Right lung (tissue), 5 donors: ENCODE data around the gene NUDT15. TPM values are rescaled to one million over a fixed set of nuclear protein-coding genes. Genes with fewer than 3 reads are reported as not detected.
A peak's percentile ranks its signal among the peaks of the same experiment; 100 is the strongest.
"Not testable (repeated sequence)": the region's sequence is repeated elsewhere in the genome, so short reads cannot be mapped to it uniquely, and the experiment has no call there.

Experiments used
- DNase-seq, 2 donors: peaks; one replicate each; pipeline ENCODE4 v3.0.0-alpha.2; 2013
- polyA plus RNA-seq, 5 donors: library from polyadenylated mRNA; unstranded; fragments of 120-200 nt; gene quantifications; one replicate each; pipeline versions ENCODE4 v1.2.1 to v1.2.3, GENCODE V29; 2013; ENCODE audit warnings: inconsistent platforms in 1 of 5, low replicate concordance in 1 of 5; ENCODE audit not compliant: insufficient read length in 5 of 5, insufficient read depth in 1 of 5

The NUDT15 gene
- polyA plus RNA-seq, 5 donors: 18.5 to 25.0 (median 18.9) TPM

- DNase-seq: no peak
Measured at GRCh38 chr13:48040049-48040448, 2.5 kb downstream of the NUDT15 start.

GRCh38 chr13:48040896-48041295, 3.4 kb downstream of the NUDT15 start:
- DNase-seq: no peak

GRCh38 chr13:48042894-48043293, 5.4 kb downstream of the NUDT15 start:
- DNase-seq: no peak

- DNase-seq: no peak
Measured at GRCh38 chr13:48043789-48044503, 6.4 kb downstream of the NUDT15 start.

GRCh38 chr13:48050550-48050949, 13.0 kb downstream of the NUDT15 start:
- no peak for DNase-seq

DNA sequence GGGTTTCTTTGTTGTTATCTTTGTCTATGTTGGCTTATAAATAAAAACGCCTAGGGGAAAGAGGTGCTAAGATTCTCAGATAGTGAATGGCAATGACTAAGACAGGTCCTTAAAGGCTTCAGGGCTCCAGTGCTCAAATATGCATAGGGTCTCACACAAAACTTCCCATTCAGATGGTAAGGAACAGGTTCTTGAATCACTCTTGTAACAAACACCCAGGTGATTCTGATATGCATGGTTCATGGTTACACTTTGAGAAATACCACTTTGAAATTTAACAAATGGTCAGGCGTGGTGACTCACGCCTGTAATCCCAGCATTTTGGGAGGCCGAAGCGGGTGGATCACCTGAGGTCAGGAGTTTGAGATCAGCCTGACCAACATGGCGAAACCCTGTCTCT, 17.1 kb downstream of the NUDT15 start:
- no peak for DNase-seq

DNA sequence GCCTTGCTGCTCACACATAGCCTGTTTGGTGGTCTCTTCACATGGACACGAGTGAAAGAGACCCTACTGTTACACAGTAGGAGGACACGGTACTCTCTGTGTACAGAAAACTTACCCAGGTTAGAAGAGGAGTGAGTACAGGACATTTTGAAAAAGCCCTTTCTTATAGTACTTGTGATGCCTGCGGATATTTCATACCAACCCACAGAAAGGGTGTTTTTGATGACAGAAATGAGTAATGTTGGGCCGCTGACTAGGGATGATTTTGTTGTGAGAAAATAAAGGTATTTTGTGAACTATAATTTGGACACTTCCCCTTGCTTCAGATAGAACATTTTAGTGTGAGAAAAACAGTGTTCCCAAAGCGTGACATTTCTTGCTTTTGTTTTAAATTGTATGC, 18.2 kb downstream of the NUDT15 start:
- no peak for DNase-seq

- DNase-seq: not testable (repeated sequence)
Measured at GRCh38 chr13:48058536-48058935, 21.0 kb downstream of the NUDT15 start.

DNA sequence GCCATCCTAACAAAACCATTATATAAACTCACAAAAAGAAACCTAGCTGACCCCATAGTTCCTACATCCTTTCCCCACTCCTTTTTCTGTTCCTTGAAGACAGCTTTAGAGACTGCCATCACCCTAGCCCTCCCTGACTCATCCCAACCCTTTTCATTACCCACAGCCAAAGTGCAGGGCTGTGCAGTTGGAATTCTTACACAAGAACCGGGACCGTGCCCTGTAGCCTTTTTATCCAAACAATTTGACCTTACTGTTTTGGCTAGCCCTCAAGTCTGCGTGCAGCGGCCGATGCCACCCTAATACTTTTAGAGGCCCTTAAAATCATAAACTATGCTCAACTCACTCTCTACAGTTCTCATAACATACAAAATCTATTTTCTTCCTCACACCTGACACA, 22.4 kb downstream of the NUDT15 start:
- not testable (repeated sequence) for DNase-seq

DNA sequence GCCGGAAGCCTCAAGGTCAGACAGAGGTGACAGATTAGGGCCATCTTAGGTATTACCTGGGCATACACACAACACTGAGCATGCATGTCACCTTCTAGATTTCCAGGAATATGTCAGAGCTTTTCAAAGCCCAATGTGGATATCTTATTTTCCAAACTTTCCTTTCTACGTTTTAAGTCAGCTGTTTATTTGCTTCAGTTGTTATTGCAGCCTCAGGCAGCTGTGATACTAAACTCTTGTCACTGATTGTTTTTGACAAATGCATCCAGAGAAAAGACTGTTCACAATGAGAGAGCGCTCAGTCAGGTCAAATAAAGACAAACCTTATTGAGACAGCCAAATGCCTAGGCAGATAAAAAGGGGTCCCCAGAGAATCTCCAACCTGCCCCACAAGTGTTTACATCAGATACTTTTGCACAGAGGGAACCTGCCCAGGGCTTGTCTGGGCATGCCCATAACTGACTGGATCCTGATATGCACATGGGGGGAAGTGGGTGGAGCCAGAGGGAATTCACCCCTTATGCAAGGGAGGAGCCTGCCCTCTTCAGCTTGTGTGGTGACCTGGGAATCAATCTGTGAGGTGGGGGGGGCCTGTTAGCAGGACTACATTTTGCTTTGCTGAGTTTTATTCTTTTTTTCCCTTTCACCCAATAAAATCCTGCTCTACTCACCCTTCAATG, 28.9 kb downstream of the NUDT15 start:
- no peak for DNase-seq

DNA sequence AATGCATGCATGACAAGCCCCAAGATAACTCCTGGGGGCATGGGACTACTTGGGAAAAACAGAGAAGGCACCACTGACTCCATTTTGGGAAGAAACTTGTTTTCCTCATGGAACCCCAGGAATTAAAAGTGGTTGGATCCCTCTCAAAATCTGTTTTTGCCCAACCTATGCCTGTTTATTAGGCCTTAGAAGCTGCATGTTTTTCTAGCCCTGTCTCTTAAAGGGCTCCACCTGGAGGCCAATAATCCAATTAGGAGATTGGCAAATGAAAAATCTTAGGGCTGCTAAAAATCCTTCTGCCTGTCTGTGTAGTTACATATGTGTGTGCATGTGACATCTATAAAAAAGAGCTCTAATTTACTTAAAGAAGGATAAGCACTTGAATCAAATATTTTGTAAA, 30.5 kb downstream of the NUDT15 start:
- no peak for DNase-seq

DNA sequence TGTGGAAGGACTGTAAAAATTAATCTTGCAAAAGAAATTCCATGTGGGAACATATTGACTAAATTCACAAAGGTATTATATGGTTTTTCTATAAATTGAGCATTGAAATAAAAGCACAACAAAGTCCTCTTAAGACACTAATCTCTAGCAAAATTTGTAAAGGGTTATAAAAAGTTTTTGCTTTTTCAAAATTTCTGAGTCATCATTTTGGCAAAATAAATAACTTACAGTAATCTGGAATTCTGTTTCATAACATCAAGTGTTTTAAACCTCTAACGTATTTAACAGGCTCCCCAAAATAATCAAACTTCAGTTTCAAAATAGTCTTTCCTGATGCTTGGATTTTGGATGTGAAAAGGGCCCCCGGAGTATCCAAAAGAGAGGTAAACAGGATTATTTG, 31.4 kb downstream of the NUDT15 start:
- no peak for DNase-seq

DNA sequence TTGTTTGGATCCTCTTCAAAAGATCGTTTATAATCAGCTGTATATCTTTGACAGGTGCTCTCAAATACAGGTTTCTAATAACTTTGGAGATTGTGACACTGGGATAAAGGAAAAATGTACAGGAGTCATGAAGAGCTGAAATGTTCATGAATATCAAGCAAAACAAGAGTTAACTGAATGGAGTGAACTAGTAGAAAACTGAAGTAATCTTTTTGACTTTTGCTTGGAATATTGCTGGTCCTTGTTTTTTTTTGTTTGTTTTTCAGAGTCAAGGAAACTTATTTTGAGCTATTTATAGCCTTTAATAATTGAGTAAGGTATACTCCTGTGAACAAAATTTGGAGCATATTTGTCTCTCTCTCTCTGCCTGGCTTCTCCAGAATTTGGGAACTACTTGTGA, 32.0 kb downstream of the NUDT15 start:
- DNase-seq: no peak

GRCh38 chr13:48070942-48071341, 33.4 kb downstream of the NUDT15 start:
- DNase-seq: no peak

- DNase-seq: no peak
Measured at GRCh38 chr13:48072304-48072703, 34.8 kb downstream of the NUDT15 start.

GRCh38 chr13:48072787-48073186, 35.3 kb downstream of the NUDT15 start:
- no peak for DNase-seq

- no peak for DNase-seq
Measured at GRCh38 chr13:48074006-48074405, 36.5 kb downstream of the NUDT15 start.

GRCh38 chr13:48078251-48078656, 40.7 kb downstream of the NUDT15 start:
- no peak for DNase-seq

DNA sequence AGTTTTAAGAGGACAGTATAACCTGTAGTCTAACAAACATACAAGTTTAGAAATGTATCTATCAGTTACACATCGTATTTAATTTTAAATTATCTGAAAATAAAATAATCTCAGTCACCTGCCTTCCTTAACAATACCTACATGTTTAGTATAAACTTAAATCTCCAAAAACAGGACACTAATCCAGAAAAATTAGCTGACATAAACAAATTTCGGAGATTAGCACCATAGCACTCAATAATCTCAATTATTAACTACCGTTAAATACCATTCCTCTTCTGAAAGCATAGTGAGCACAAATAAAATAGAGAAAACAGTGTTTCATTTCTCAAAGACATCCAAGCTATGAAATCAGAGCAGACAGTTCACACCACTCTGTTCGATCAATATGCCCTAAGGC, 44.2 kb downstream of the NUDT15 start:
- no peak for DNase-seq

DNA sequence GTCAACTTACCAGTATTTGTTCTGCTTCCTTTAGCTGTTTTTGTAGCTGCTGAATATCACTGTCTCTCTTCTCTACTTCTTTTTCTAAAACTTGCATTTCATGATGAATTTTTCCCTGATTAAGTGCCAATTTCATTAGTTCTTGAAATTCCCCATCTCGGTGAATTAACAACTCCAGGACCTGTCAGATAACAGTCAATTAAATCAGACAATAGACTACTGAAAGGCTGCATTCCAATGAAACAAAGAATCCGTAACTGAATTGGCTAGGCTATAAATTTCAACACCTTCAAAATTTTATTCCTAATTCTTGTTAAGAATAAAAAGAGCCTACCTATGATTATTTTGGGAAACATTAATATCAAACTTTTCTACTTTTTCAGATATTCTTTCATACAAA, 48.7 kb downstream of the NUDT15 start:
- no peak for DNase-seq

- DNase-seq: no peak
Measured at GRCh38 chr13:48093588-48093987, 56.1 kb downstream of the NUDT15 start.

DNA sequence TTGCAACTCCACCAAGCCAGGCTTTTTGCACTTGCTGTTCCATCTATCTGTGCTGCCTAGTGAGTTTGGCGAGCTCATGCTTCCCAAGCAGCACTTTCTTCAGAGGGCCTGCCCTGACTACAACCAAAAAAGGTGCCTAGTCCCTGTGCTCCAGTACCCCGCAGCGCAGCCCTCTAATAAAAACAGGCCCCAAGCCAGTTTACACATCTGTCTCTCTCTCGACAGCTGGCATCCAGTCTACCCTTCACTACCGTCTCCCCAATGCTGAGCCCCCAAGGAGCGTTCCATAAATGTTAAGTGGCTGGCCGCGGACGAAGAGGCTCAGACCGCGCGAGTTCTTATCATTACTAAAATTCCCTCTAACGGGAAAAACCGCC, 56.9 kb downstream of the NUDT15 start:
- no peak for DNase-seq

GRCh38 chr13:48094781-48095502, 57.4 kb downstream of the NUDT15 start, which contains the start of gene MED4:
MED4 (minus strand) TSS chr13:48095104; CDS start chr13:48095078, 26 bp downstream.
- peak; percentile 94 to 95 for DNase-seq
